ENCODE results near the gene HMMR. TPM values are rescaled to one million over a fixed set of nuclear protein-coding genes. Genes with fewer than 3 reads are reported as not detected.
"Not testable (repeated sequence)": the region's sequence is repeated elsewhere in the genome, so short reads cannot be mapped to it uniquely, and the experiment has no call there.

The HMMR gene
- total RNA-seq, 2 donors from 2014 or later, result 0.14 to 0.32 TPM

DNA sequence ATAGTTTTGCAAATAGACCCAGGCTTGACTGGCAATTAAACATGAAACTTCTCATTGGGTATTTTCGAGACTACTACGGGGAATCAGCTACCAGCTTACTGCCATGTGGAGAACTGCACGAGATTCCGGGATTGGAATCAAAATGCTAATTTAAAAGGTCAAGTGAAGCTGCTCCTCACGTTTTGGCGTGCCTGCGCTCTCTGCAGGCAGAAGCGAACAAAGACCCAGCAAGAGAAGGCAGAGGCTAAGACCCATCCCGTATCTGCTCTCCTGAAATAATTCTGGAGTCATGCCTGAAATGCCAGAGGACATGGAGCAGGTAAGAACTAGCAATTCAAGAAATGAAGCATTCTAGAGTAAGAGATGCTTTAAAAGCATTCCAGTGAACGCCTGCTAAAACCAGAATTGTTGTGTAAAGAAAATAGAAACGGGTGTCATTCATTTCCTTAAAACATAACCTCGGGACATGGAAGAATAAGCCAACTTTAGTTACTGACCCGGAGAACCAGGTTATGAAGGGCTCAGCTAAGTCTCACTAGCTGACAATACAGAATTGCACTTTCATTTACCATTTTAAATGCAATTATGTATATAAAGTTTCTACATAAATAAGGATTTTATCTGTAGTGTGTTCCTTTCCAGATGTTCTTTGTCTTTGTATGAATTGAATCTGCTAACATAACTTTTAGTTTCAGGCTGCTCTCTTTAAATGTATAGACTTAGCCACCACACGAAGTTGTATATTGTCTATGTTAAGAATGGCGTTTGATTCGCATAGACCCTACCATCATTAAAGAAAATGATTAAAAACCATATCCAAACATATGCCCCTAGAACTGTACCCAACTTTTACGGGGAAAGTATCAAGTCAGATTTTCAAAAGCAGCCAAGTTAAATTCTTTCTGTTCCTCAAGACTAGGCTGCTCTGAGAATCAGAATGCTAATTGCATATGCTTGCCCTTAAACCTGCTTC, 43.0 kb downstream of the HMMR start:
- peak; percentile 82 for DNase-seq (ENCODE audit: low spot score)
- intact Hi-C loops (cut with DNase I), result no loop called here

DNA sequence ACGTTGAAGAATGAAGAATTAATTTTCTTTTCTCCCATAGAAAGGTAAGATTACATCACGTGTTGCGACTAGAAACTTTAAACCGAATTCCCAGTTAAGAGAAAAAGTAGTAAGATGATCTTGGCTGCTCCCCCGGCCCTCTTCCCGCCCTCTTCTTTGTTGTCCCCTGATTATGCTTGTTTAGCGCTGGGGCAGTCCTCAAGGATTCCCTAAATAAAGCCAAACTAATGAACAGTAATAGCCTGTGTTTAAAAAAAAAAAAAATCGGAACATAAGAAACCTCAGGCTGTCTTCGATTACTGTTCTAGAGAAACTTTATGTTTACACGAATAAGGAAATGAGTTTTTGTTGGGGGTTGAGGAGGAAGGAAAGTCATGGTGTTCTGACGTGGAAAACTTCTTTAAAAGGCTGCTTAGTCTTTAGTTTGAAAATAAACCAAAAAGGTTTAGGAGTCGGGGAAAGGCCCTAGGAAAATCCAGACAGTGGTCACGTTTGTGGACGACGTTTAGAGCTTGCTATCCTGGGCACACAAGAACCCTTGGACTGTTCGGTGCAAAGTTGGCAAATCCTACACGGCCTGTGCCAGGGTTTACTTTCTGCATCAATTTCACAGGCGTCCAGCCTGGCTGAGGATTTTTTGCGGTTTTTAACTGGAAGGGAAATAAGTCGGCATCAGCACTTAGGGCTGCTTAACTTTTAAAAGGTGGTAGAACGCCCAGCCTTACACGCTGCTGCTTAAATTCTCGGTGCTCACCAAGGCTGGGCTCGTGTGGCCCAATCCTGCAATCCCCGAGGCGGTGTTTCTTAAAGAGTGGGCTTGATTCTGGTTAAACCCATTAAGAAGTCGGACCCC, 43.9 kb downstream of the HMMR start:
- DNase-seq (ENCODE audit: low spot score), result peak; percentile 81
- intact Hi-C loops (cut with DNase I), result no loop called here

DNA sequence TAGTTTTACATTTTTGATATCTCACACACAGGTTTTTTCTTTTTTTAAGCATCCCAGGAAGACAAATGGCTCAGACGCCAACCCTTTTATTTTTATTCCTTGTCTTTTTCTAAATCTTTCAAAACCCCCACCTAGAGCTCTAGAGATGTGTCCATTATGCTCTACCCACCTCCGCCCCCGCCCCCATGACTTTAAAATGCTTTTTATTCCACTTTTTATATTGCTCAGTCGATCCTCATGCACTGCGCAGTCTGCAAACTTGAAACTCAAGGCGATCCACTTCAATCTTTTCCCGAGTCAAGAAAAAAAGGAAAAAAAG, 44.6 kb downstream of the HMMR start:
- DNase-seq (ENCODE audit: low spot score), result no peak
- intact Hi-C loops (cut with DNase I), result no loop called here

DNA sequence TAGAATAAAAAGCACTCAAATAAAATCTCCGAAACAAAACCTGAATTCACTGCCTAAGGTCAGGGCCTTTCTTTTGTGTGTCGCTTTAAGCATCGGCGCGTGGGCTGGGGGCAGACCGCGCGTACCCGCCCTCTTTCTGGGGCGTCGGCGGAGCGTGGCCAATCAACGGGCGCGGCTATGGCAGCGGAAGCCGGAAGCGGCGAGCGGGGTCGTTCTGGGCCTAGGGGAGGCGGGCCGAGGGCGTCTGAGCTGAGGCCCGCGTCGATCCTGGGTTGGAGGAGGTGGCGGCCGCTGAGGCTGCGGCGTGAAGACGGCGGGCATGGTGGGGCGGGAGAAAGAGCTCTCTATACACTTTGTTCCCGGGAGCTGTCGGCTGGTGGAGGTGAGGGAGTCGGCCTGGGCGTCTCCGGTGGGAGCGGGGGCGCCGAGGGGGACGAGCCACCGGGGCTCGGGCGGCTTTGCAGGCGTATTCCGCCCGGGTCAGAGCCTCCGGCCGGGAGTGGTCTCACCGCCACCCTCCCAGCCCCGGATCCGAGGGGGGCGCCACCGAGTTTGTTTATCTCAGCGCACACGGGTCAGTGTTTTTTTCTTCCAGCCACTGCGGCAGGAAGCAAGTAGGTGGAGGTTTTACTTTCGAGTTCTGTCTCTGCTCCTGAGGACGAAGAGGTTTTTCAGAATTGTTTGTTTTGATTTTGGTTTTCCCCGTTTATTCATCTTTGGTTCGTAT, 45.1 kb downstream of the HMMR start, which contains the start of gene MAT2B:
TSS of gene MAT2B (plus strand) at position 252 of the 727 bp plus-strand sequence. CDS start at position 320, 68 bp downstream.
- intact Hi-C loops (cut with DNase I), result no loop called here
- peak; percentile 99 for DNase-seq (ENCODE audit: low spot score)

DNA sequence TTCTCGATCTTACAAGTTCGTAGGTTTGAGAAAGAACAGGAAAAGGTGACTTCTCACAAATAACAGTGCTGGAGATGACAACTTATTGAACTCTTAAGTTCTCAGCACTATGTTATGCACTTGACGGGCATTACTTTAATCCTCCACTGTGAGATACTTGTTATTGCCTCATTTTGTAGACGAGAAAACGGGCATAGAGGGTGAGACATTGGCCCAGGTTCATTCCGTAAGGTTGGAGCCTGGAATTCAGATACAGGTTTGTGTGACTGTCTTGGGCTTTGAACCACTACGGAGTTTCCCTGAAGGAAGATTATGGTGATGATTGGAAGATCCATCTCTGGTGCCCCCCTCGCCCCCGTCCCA, 45.6 kb downstream of the HMMR start:
- intact Hi-C loops (cut with DNase I), result no loop called here
- no peak for DNase-seq (ENCODE audit: low spot score)

DNA sequence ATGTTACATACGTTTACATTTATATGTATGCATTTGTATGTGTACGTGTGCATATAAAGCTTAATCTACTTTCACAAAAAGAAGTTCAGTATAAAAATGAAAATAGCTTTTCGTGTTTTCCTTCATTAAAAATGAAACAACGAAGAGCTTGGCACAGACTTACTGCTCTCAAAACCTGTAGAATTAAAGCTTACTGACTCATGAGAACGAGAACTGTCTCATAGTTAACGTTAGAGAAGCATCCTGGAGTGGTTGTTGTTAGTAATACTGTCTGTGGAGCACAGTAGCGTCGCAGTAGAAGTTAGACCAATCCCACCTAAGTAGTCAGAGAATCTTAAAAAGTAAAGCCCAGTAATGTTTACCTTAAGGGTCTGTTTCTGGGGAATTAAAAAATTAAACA, 46.3 kb downstream of the HMMR start:
- intact Hi-C loops (cut with DNase I), result no loop called here

DNA sequence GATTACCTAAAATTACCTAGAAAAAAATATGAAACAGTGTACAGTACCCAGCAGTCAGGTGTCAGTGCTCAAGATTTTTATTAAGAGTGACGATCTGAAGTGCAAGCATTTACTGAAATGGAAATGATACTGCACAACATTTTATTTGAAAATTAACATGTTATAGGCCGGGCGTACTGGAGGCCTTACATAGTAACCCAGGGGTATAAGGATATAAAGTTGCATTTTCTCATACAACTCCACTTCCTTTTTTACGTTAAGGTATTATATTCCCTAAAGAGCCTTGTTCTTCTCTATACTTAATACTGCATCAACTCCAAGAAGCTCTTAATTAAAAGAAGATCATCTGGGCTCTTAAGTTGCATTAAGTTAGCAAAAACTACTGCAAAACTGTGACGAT, 48.3 kb downstream of the HMMR start:
- intact Hi-C loops (cut with DNase I), result no loop called here
- DNase-seq (ENCODE audit: low spot score), result no peak

More for the DNA sequence above, 46.3 kb downstream of the HMMR start:
- no peak for DNase-seq (ENCODE audit: low spot score)

DNA sequence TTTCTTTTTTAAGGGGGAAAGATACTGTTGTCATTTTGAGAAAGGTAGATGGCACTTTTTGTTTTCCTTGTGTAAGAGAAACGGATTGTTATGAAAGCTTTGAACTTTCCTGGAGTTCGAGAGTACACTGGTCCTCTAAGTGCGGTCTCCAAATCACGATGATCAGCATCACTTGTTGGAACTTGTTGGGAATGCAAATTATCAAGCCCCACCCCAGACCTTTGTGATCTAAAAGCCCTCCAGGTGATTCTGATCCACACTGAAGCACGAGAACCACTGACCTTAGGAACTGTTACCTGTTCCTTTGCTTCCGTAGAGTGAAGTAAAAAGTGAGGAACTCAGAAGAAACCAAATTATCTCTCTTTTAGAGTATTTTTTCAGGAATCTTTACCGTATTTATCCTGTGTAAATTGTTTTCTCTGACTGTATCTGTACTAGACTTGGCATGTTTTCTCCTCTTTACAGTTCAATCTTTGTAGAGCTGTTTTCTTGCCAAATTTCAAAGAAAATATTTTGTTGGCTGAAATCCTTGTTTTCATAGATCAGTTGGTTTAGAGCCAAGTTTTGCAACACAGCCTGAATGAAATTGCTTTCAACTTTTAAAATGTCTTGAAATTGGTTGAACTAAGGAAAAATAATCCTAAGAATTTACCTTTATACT, 49.0 kb downstream of the HMMR start:
- DNase-seq (ENCODE audit: low spot score), result no peak
- intact Hi-C loops (cut with DNase I), result no loop called here

DNA sequence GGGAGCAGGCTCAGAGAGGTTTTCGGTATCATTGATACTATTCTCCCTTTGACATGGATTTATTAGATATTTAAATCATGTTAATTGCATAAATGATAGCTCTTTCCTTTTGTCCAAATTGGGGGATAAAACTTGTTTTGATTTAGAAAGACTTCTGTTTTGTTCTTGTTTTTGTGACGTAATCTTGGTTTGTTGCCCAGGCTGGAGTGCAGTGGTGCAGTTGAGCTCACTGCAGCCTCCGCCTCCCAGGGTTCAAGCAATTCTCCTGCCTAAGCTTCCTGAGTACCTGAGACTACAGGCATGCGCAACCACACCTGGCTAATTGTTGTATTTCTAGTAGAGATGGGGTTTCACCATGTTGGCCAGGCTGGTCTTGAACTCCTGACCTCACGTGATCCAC, 52.1 kb downstream of the HMMR start:
- DNase-seq (ENCODE audit: low spot score), result no peak
- intact Hi-C loops (cut with DNase I), result no loop called here

DNA sequence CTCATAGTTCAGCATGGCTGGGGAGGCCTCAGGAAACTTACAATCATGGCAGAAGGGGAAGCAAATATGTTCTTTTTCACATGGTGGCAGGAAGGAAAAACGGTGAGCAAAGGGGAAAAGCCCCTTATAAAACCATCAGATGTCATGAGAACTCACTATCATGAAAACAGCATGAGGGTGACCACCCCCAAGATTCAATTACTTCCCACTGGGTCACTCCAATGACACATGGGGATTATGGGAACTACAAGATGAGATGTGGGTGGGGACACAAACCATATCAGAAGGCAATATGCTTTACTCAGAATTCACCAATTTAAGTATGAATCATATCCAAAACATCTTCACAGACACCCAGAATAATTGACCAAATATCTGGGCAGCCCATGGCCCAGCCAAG, 64.7 kb downstream of the HMMR start:
- DNase-seq (ENCODE audit: low spot score), result no peak
- intact Hi-C loops (cut with DNase I), result no loop called here

DNA sequence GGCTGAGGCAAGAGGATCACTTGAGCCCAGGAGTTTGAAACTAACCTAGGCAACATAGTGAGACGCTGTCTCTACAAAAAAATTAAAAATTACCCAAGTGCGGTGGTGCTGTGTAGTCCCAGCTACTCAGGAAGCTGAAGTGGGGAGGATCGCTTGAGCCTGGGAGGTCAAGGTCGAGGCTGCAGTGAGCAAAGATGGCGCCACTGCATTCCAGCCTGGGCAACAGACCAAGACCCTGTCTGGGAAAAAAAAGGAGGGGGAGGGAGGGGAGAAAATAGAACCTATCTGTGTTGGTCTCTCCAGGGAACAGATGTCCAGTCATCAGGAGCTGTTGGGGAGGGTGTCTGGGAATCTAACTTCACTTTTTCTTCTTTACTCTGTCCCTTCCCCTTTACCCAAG, 69.3 kb downstream of the HMMR start:
- no peak for DNase-seq (ENCODE audit: low spot score)
- intact Hi-C loops (cut with DNase I), result no loop called here

DNA sequence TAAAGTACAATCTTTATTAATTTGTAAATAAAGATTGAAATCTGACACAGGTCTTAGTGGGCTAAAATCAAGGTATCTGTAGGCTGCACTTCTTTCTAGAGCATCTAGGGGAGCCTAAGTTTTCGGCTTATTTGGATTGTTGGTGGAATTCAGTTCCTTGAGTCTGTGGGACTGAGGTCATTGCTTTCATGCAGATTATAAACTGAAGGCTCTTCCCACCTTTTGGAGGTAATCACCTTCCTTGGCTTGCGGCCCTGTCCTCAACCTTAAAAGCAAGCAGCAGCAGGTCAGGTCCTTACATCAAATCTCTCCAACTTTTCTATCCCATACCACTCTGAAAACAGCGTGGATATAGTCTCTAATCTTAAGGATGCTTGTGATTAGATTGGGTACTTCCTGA, 70.8 kb downstream of the HMMR start:
- DNase-seq (ENCODE audit: low spot score), result no peak
- intact Hi-C loops (cut with DNase I), result no loop called here

DNA sequence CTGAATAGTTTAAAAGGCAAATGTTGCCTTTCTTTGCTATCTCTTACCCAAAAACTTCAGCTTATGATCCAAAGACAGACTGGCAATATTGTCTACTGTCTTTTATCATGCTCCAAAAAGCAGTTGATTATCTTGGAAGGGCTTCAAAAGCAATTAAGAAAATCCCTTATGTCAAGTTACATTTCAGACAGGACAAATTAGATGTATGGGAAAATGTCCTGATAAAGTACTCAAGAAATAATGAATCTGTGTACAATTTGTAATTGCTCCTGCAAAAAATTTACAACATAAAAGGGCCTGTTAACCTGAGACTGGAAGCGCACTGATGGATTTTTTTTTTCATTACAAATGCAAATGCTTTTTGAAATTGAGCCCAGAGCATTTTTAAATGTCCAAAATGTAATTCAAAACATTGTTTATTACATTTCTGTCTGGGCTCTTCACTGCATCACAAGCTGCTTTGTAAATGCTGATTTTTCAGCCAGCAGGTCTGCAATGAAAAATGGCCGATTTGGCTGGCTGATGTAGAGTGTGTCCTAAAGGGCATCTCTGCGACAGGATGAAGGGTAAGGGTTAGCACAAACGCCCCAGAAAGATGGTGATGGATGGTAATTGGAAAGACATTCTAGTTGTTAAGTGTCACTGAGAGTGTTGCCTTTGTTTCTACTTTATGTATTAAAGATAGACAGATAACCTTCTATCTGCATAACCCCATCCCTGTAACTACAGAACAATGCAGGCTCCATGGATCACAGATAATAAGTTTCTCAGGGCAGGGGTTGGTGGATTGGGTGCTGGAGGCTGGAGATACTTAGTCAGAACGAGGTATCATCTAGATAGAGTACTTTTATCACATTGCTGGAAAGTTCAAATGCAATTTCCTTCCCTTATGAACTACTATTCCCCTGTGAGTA, 72.0 kb downstream of the HMMR start:
- intact Hi-C loops (cut with DNase I), result no loop called here
- no peak for DNase-seq (ENCODE audit: low spot score)

DNA sequence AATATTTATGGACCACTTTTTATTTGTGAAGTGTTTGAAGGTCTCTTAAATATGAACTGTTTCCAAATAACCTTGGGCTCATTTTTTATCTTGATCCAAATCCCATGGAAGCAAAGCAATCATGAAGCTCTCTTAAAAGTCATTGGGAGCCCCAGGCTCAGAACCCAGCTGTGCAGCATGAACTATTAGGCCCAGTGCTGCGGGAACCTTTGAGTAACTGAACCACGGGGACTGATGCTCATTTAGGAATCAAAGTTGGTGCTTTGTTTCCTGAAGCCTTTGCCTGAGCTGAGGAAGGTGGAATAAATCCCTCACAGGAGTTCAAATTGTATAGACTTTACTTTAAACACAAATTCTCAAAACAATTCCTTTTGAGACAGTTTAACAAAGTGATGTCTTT, 72.8 kb downstream of the HMMR start:
- intact Hi-C loops (cut with DNase I), result no loop called here
- no peak for DNase-seq (ENCODE audit: low spot score)

DNA sequence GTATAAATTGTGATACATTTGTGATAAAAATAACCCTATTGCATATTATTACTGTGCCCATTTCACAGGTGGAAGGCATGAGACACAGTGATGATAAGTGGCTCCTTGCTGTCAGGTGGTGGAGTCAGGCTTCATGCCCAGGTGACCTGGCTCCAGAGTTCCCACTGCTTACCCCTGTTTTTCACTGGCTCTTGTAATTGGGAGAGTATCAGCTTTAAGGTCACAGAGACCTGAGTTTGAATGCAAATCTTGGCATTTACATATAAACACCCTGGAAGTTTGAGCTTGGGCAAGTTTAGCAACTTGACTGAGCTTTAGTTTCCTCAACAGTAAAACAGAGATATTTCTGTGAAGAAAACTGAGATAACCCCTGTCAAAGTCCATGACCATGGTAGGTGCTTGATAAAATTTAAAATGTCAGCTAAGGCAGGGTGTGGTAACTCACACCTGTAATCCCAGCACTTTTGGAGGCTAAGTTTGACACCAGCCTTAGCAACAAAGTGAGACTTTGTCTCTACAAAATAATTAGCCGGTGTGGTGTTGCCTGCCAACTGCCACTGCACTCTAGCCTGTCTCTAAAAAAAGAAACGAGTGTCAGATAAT, 74.2 kb downstream of the HMMR start:
- intact Hi-C loops (cut with DNase I), result no loop called here
- no peak for DNase-seq (ENCODE audit: low spot score)

DNA sequence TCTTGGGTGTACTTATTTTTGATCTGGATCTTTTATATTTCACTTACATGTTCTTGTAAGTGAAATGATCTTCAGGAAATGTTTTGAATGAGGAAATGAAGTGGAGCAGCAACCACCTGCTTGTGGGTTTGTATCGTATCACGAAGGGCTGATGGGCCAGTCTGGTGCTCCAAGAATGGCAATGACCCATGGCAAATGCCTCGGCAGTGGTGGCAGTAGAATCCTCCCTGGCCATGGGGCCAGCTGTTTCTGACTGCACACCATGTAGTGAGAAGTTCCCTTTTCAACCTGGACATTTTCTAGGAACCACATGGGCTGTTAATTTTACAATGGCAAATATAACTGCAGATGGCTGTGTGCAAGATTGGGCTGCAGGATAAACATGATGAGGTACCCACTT, 74.9 kb downstream of the HMMR start:
- DNase-seq (ENCODE audit: low spot score), result no peak
- intact Hi-C loops (cut with DNase I), result no loop called here

DNA sequence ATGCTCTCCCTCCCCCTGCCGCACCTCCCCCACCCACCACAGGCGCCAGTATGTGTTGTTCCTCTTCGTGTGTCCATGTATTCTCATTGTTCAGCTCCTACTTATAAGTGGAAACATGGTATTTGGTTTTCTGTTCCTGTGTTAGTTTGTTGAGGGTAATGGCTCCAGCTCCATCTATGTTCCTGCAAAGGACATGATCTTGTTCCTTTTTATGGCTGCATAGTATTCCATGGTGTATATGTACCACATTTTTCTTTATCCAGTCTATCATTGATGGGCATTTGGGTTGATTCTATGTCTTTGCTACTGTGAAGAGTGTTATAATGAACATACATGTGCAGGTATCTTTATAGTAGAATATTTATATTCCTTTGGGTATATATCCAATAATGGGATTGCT, 76.0 kb downstream of the HMMR start:
- intact Hi-C loops (cut with DNase I); DNase-seq (ENCODE audit: low spot score): not testable (repeated sequence)

DNA sequence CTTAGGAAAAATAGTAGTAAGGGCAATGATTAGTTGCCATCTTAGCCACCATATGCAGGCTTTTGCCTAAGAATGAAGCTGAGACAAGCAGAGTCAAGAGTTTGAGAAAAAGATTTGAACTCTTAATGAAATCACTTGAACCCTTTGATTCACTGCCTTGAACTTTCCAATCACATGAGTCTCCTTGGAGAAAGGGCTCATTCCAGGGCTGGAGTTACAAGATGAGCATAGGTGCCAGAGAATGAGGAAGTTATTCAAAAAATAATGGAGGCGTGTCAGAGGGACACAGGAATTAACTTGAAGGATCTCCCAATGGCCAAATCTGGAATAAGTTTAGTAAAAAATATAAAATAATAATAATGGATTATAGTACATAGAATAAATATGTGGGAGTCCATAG, 80.3 kb downstream of the HMMR start:
- no peak for DNase-seq (ENCODE audit: low spot score)
- intact Hi-C loops (cut with DNase I), result no loop called here
